Calu3 (cell line): ENCODE measurements around the gene DCAF6. TPM values are rescaled to one million over a fixed set of nuclear protein-coding genes. Genes with fewer than 3 reads are reported as not detected.
A peak's percentile ranks its signal among the peaks of the same experiment; 100 is the strongest.

Experiments
- BruUV-seq: library from RNA; stranded (reverse); fragments of 400-500 nt; replicated peaks from 2 replicates; lab custom pipeline; 2021; lab: Mats Ljungman, UMichigan
- CTCF ChIA-PET: fragments of 300-600 bp; sonication (Branson Sonifier 250); formaldehyde crosslinking; loops from one replicate; lab custom pipeline; 2022; ENCODE audit warnings: antibody characterized with exemption; lab: Charles Lee
- DNase-seq: peaks from one replicate; pipeline ENCODE4 v3.0.0; 2022
- H3K27ac Mint-ChIP-seq: one replicate; pipeline ENCODE4 v1.8.0; 2022; ENCODE audit warnings: mixed read lengths; ENCODE audit not compliant: unreplicated experiment
- H3K27me3 Mint-ChIP-seq: one replicate; pipeline ENCODE4 v1.8.0; 2022; ENCODE audit warnings: mixed read lengths; ENCODE audit not compliant: unreplicated experiment
- H3K36me3 Mint-ChIP-seq: one replicate; pipeline ENCODE4 v1.8.0; 2022; ENCODE audit warnings: mild to moderate bottlenecking, moderate library complexity, mixed read lengths; ENCODE audit not compliant: insufficient read depth, unreplicated experiment
- H3K4me1 Mint-ChIP-seq: one replicate; pipeline ENCODE4 v1.8.0; 2022; ENCODE audit warnings: mild to moderate bottlenecking, low read depth, mixed read lengths; ENCODE audit not compliant: unreplicated experiment
- H3K4me3 Mint-ChIP-seq: one replicate; pipeline ENCODE4 v1.8.0; 2022; ENCODE audit warnings: mild to moderate bottlenecking, low read depth, moderate library complexity, mixed read lengths; ENCODE audit not compliant: unreplicated experiment
- H3K9me3 Mint-ChIP-seq: one replicate; pipeline ENCODE4 v1.8.0; 2022; ENCODE audit warnings: low read depth, mixed read lengths; ENCODE audit not compliant: unreplicated experiment
- CTCF ChIP-seq: fragments of 200-600 bp; IDR thresholded peaks from one replicate; pipeline ENCODE4 v1.8.0; 2022; ENCODE audit warnings: antibody characterized with exemption; ENCODE audit not compliant: unreplicated experiment
- intact Hi-C: fragments of 100-400 bp; cut with micrococcal nuclease; formaldehyde crosslinking; loops from one replicate; pipeline ENCODE4 v1.10.0; 2022; ENCODE audit not compliant: unreplicated experiment
- total RNA-seq: library from RNA; stranded (reverse); gene quantifications from 2 replicates; pipeline ENCODE4 v1.2.3, GENCODE V29; 2022

DCAF6 gene
- total RNA-seq, 1 experiment from 2014 or later = 64.0 TPM

GRCh38 chr1:167916766-167917511, 19.5 kb upstream of the DCAF6 start:
- no peak for TF ChIP-seq CTCF
- H3K9me3 Mint-ChIP-seq = no peaks in the 10 kb centered on the region
- CTCF ChIA-PET = interaction anchor here (0.9 to 1.7 kb wide), 2 partner anchors 10 to 100 kb away, joined by 3 to 5 read pairs; no protein-coding TSS in a partner anchor
- H3K4me1 Mint-ChIP-seq = peaks cover 46% of the 10 kb centered on the region
- peak; percentile 36 for DNase-seq
- TSS peak; percentile 3 for BruUV-seq
- intact Hi-C loops = no loop called here
- peaks cover 14% of the 10 kb centered on the region for H3K36me3 Mint-ChIP-seq
- peak overlapping the region; percentile 52 for H3K4me3 Mint-ChIP-seq
- no peaks in the 10 kb centered on the region for H3K27me3 Mint-ChIP-seq
- peak overlapping the region; percentile 92 for H3K27ac Mint-ChIP-seq

GRCh38 chr1:167922023-167922422, 14.5 kb upstream of the DCAF6 start:
- CTCF ChIA-PET = interaction anchor here (0.7 kb wide), 1 partner anchor 8 kb away, joined by 3 read pairs; no protein-coding TSS in a partner anchor
- Mint-ChIP-seq H3K27ac (no peak overlapping the region), H3K4me1 (peaks cover 43% of the 10 kb centered on the region), H3K4me3 (no peak overlapping the region), H3K36me3 (peaks cover 19% of the 10 kb centered on the region), H3K9me3 (no peaks in the 10 kb centered on the region), H3K27me3 (no peaks in the 10 kb centered on the region)
- no TSS peak for BruUV-seq
- no peak for TF ChIP-seq CTCF
- no peak for DNase-seq
- intact Hi-C loops = no loop called here

GRCh38 chr1:167922611-167923074, 13.8 kb upstream of the DCAF6 start:
- CTCF ChIA-PET = no interaction called here
- Mint-ChIP-seq H3K27me3 (no peaks in the 10 kb centered on the region), H3K9me3 (no peaks in the 10 kb centered on the region), H3K4me1 (peaks cover 43% of the 10 kb centered on the region), H3K36me3 (peaks cover 21% of the 10 kb centered on the region), H3K27ac (peak overlapping the region; percentile 30), H3K4me3 (no peak overlapping the region)
- intact Hi-C loops = no loop called here
- DNase-seq = no peak
- no peak for TF ChIP-seq CTCF
- BruUV-seq = no TSS peak

GRCh38 chr1:167923324-167924056, 13.0 kb upstream of the DCAF6 start:
- H3K27me3 Mint-ChIP-seq = no peaks in the 10 kb centered on the region
- no peaks in the 10 kb centered on the region for H3K9me3 Mint-ChIP-seq
- peaks cover 22% of the 10 kb centered on the region for H3K36me3 Mint-ChIP-seq
- H3K4me1 Mint-ChIP-seq = peaks cover 41% of the 10 kb centered on the region
- CTCF ChIA-PET = interaction anchor here (0.6 kb wide), 1 partner anchor 26 kb away, joined by 3 read pairs; no protein-coding TSS in a partner anchor
- no peak for TF ChIP-seq CTCF
- intact Hi-C loops = no loop called here
- no peak for DNase-seq
- H3K27ac Mint-ChIP-seq = no peak overlapping the region
- no TSS peak for BruUV-seq
- no peak overlapping the region for H3K4me3 Mint-ChIP-seq
